ENCODE measurements around the gene TWNK. TPM values are rescaled to one million over a fixed set of nuclear protein-coding genes. Genes with fewer than 3 reads are reported as not detected.

The TWNK gene
- total RNA-seq, 6 experiments from 2014 or later = 5.7 to 9.5 (median 7.0) TPM

DNA sequence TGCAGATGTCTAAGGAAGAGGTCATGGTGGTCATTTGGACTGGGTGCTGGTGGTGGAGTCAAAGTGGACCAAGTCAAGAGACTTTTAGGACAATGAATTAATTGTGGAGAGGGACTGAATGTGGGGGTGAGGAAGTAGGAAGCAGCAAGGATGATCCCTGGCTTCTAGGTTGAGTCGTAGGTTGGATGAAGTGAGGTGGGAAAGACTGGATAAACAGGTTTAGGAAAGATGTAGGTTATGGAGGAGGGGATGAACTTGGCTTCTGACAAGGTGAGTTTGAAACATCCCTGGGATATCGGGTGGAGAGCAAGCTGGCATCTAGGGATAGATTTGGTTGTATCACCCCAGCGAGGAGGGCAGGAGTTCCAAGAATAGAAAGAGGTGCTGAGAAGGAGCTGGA lies 10.4 kb upstream of the TWNK start:
- TF ChIP-seq CTCF (IDR thresholded peaks at IDR 0.05) = no peak
- Mint-ChIP-seq H3K36me3 (ENCODE audit: low read depth) (no peaks in the 10 kb centered on the region), H3K4me1 (ENCODE audit: low read depth) (no peaks in the 10 kb centered on the region), H3K4me3 (no peak overlapping the region), H3K27ac (no peak overlapping the region), H3K9me3 (no peaks in the 10 kb centered on the region), H3K27me3 (ENCODE audit: insufficient read depth) (no peaks in the 10 kb centered on the region; the same call in 1 of the 2 replicates)
- no peak for DNase-seq

GRCh38 chr10:100977436-100977835 lies 9.9 kb upstream of the TWNK start:
- Mint-ChIP-seq H3K36me3 (ENCODE audit: low read depth) (no peaks in the 10 kb centered on the region), H3K27me3 (ENCODE audit: insufficient read depth) (no peaks in the 10 kb centered on the region; the same call in 1 of the 2 replicates), H3K9me3 (no peaks in the 10 kb centered on the region), H3K4me1 (ENCODE audit: low read depth) (no peaks in the 10 kb centered on the region), H3K4me3 (no peak overlapping the region), H3K27ac (no peak overlapping the region)
- DNase-seq = no peak
- no peak for TF ChIP-seq CTCF (IDR thresholded peaks at IDR 0.05)

- Mint-ChIP-seq H3K27me3 (ENCODE audit: insufficient read depth) (no peaks in the 10 kb centered on the region; the same call in 1 of the 2 replicates), H3K4me3 (no peak overlapping the region), H3K9me3 (no peaks in the 10 kb centered on the region), H3K27ac (no peak overlapping the region), H3K4me1 (ENCODE audit: low read depth) (no peaks in the 10 kb centered on the region), H3K36me3 (ENCODE audit: low read depth) (no peaks in the 10 kb centered on the region)
- DNase-seq = no peak
- no peak for TF ChIP-seq CTCF (IDR thresholded peaks at IDR 0.05)
Measured at GRCh38 chr10:100978121-100978900, 9.0 kb upstream of the TWNK start.

DNA sequence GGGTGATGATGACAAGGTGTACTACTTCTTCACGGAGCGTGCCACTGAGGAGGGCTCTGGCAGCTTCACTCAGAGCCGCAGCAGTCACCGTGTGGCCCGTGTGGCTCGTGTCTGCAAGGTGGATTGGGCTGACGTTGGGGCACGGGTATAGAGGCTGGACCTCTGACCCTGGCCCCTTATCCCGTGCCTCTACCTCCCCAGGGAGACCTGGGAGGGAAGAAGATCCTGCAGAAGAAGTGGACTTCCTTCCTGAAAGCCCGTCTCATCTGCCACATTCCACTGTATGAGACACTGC lies 8.5 kb upstream of the TWNK start:
- no peaks in the 10 kb centered on the region for H3K36me3 Mint-ChIP-seq (ENCODE audit: low read depth)
- H3K27me3 Mint-ChIP-seq (ENCODE audit: insufficient read depth) = no peaks in the 10 kb centered on the region; the same call in 1 of the 2 replicates
- no peak for TF ChIP-seq CTCF (IDR thresholded peaks at IDR 0.05)
- no peak overlapping the region for H3K27ac Mint-ChIP-seq
- no peak for DNase-seq
- H3K4me3 Mint-ChIP-seq = no peak overlapping the region
- no peaks in the 10 kb centered on the region for H3K4me1 Mint-ChIP-seq (ENCODE audit: low read depth)
- no peaks in the 10 kb centered on the region for H3K9me3 Mint-ChIP-seq

- Mint-ChIP-seq H3K27me3 (ENCODE audit: insufficient read depth) (no peaks in the 10 kb centered on the region; the same call in 1 of the 2 replicates), H3K9me3 (no peaks in the 10 kb centered on the region), H3K4me3 (no peak overlapping the region), H3K27ac (no peak overlapping the region), H3K4me1 (ENCODE audit: low read depth) (no peaks in the 10 kb centered on the region), H3K36me3 (ENCODE audit: low read depth) (no peaks in the 10 kb centered on the region)
- TF ChIP-seq CTCF (IDR thresholded peaks at IDR 0.05) = no peak
- DNase-seq = no peak
Measured at GRCh38 chr10:100979791-100980272, 7.5 kb upstream of the TWNK start.

Data from HFFc6 (cell line).